Stimulated activated CD8-positive, alpha-beta memory T cell treated with anti-CD3 and anti-CD28 coated beads, Interleukin-2, amount 100 ng/mL, for 48 hours (primary cell): ENCODE results near the gene SIX2.

Experiments
- DNase-seq, 2 donors: peaks; one replicate each; pipeline ENCODE4 v3.0.0-alpha.2; 2020; ENCODE audit warnings: low read depth in 2 of 2

SIX2 gene

DNA sequence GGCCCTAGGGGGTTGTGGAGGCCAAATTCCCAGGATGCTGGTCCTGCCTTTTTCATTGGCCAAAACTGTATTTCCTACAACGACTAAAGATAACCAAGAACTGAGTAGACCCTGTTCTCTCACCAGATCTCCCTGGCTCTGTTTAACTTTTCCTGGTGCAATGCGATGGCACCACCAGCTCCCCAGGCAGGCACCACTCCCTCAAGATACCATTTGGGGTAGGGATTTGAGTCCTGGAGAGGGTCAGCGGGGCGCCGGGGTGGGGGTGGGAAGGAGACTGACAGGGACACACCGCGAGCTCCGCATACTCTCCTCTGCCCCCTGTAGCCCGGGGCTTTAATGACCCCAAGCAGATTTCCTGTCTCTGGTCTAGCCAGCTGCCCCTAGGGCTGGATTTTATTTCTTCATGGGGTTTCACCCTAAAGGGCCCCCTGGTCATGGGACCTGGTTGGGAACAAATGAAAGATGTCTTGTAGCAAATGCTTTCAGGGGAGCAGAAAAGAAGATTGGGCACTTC is 7.3 kb downstream of the SIX2 start:
- no peak for DNase-seq

DNA sequence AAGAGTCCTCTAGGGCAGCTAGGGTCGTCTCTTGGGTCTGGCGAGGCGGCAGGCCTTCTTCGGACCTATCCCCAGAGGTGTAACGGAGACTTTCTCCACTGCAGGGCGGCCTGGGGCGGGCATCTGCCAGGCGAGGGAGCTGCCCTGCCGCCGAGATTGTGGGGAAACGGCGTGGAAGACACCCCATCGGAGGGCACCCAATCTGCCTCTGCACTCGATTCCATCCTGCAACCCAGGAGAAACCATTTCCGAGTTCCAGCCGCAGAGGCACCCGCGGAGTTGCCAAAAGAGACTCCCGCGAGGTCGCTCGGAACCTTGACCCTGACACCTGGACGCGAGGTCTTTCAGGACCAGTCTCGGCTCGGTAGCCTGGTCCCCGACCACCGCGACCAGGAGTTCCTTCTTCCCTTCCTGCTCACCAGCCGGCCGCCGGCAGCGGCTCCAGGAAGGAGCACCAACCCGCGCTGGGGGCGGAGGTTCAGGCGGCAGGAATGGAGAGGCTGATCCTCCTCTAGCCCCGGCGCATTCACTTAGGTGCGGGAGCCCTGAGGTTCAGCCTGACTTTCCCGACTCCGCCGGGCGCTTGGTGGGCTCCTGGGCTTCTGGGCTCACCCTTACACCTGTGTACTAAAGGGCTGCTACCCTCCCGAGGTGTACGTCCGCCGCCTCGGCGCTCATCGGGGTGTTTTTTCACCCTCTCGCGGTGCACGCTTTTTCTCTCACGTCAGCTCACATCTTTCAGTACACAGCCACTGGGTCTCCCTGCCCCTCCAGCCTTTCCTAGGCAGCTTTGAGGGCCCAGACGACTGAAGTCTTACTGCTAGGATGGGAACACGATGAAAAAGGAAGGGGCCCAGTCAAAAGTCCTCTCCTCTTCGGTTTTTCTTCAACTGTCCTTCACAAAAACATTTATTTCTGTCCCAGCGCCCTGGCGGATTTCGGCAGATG is 8.1 kb downstream of the SIX2 start:
- no peak for DNase-seq

DNA sequence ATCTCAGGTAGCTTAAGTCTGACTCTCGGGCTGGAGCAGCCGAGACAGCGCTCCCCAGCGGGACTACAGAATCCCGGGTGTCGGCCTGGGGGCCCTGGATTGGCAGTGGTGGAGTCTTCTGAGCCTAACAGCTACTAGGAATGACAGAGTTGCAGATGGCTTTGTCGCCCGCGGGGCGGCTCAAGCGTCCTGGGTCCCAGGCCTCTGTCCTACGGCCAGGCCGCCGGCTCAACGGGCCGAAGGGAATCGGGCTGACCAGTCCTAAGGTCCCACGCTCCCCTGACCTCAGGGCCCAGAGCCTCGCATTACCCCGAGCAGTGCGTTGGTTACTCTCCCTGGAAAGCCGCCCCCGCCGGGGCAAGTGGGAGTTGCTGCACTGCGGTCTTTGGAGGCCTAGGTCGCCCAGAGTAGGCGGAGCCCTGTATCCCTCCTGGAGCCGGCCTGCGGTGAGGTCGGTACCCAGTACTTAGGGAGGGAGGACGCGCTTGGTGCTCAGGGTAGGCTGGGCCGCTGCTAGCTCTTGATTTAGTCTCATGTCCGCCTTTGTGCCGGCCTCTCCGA is 8.8 kb downstream of the SIX2 start:
- no peak for DNase-seq

DNA sequence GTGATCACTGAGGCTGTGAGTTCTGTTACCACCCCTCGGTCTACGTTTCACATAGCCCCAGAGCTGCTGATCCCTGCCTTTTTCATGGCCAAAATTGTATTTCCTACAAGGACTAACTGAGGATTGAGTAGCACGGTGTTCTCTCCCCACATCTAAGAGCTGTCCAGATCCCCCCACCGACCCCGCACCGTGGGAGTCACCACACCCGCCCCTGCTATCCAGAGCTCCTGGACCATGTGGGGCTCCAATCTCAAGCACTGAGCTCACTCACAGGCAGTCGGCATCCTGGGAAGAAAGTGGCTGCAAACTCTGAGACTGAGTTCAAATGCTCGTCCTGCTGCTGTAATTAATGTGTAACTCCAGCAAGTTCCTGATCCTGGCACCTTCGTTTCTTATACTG is 9.7 kb downstream of the SIX2 start:
- DNase-seq: no peak

DNA sequence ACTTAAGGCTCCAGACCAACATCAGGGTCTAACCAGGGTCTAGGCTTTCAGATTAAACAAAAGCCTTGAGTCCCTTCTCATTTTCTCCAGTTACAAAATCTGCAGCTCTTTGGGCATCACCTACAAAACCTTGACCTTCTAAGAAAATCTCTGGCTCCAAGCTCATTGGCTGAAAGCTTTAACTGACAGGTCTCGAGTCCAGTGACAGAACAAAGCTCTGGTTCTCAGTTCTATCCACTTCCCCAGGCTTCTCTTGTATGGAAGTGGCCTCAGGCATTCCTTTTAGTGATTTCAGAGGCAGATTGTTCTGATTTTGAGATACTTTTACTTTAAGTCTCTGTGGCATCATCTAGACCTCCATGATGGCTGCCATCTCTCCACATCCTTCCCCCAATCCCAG is 11.3 kb downstream of the SIX2 start:
- DNase-seq: no peak

DNA sequence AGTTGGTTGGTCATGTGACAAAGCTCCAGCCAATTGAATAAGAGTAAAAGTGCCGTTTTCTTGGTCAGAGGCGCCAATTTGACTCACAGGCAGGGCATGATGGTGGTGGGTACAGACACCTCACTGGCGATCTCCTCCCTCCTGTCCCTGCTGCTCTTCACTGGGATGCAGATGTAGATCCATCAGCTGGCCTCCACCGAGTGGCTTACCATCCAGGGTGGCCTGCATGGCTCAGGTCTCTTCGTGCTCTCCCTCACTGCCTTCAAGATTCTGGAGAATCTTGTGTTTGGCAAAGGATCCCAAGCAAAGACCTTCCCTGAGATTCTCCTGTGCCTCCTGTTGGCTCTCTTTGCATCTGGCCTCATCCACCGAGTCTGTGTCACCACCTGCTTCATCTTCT is 12.9 kb downstream of the SIX2 start:
- no peak for DNase-seq

DNA sequence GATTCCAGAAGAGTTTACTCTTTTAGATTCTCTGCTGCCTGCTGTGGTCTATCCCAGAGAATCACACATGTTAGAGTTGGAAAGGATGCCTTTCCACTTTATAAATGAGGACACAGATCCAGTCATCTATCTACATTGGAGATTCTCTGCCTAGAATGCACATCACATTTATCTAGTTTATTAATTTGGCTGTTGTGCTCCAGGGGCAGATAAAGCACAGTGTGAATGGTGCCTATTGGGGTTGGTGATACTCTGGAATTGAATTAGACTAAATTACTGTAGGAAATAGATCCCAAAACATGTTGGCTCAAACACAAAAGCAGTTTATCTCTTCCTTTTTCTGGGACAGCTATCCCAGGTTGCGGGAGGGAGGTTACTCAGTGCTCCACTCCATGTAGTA is 14.9 kb downstream of the SIX2 start:
- no peak for DNase-seq

DNA sequence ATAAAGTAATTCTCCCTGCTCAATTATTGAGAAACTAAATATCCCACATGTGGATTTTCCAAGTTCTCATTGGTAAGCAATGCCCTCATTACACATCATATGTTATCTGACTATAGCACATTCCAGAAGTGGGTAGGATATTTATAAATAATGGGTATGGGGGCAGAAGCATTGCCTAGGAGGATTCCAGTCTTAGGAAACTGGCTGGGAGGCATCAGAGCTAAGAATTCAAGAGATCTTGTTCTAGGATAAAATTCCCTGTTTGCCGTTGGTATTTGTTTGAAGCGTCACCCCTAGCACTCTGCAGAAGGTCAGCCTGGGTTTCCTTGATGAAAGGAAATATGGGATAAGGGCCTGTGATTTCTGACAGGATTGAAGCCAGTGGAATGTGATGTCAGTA is 20.1 kb downstream of the SIX2 start:
- DNase-seq: no peak

DNA sequence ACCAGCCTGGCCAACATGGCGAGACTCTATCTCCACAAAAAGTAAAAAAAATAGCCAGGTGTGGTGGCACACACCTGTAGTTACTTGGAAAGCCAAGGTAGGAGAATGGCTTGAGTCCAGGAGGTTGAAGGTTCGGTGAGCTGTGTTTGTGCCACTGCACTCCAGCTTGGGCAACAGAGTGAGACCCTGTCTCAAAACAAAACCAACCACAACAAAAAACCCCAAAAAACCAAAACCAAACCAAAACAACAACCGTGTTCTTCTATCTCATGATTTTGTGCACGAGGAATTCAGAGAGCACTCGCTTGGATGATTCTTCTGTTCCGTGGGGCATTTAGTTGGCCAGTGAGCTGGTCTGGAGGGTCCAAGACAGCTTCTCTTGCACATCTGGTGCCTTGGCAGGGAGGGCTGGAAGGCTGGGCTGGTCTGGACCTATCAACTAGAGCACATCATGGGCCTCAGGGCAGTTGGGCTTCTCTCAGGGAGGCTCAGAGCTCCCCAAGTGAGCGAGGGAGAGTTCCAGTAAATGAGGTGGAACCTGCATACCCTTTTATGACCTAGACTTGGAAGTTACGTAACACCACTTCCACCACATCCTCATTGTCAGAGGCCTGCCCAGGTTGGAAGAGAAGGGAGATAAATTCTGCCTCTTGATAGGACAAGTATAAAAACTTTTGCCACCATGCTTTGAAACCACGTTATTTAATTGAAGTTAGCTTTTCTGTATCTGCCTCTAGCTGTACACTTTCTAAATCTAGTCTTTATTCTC is 25.2 kb downstream of the SIX2 start:
- no peak for DNase-seq

DNA sequence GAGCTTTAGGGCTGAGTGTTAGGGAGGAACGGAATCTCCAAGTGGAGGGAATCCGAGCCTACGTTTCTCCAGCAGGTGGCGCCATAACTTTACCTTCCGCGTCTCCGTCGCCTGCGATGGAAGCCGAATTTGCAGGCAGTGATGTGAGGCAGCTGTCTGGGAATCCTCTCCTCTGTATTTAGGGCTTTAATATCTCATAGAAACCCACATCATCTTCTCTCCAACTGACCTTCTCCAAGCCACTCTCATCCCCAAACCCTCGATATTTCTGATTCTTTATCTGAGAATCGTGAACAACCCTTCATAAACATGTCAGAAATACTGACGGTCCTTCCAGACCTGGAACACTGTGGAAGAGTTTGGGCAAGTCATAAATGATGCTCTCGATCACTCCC is 27.5 kb downstream of the SIX2 start:
- peak; percentile 38 to 62 for DNase-seq

DNA sequence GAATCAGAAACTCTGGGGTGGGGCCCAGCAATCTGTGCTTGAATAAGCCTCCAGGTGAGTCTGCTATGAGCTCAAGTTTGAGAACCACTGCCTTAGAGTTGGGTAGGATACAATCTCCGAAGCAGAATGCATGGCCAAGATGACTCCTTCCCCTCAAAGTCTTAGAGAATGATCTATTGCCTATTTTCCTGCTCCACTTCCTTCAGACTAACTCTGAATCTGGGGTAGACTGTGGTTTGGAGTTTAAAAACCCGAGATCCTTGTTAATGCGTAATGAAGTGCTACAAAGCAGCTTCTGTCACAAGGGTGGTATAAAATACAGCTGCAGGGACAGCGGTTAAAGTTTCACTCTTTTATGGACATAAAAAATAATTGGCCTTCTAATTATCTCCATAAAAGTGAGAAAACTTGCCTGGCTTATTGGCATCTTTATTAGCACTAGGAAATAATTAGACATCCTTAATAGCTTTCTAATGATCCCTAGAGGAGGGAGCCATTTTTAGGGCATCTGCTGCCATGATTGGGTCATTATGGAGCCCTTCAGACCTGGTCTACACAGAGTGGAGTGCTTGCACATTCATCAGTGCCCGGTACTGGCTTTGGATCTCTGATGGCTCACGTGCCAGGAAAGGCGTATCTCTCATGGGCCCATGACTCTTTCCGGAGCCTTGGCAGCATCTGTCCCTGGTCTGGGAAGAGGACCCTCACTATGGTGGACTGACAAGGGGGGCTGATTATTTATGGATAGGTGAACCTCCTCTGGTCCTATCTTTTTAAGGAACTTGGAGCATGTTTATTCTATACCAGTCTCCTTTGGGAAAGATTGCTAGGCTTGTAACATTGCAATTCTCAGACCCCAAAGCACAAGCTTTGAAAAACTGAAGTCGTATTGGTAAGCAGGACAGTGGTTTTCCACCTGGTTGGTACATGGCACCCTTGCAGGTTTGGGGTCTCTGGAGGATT is 28.2 kb downstream of the SIX2 start:
- no peak for DNase-seq

DNA sequence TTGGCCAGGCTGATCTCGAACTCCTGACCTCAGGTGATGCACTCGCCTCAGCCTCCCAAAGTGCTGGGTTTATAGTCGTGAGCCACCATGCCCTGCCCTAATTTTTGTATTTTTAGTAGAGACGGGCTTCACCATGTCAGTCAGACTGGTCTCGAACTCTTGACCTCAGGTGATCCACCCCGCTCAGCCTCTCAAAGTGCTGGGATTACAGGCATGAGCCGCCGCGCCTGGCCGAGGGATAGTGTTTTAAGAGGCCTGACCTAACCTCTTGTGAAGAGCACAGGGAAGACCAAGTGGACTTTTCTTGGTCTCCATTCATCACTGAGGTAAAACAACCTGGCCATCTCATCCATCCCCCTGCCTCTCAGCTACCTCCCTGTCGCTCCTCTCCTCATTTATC is 29.7 kb downstream of the SIX2 start:
- no peak for DNase-seq

DNA sequence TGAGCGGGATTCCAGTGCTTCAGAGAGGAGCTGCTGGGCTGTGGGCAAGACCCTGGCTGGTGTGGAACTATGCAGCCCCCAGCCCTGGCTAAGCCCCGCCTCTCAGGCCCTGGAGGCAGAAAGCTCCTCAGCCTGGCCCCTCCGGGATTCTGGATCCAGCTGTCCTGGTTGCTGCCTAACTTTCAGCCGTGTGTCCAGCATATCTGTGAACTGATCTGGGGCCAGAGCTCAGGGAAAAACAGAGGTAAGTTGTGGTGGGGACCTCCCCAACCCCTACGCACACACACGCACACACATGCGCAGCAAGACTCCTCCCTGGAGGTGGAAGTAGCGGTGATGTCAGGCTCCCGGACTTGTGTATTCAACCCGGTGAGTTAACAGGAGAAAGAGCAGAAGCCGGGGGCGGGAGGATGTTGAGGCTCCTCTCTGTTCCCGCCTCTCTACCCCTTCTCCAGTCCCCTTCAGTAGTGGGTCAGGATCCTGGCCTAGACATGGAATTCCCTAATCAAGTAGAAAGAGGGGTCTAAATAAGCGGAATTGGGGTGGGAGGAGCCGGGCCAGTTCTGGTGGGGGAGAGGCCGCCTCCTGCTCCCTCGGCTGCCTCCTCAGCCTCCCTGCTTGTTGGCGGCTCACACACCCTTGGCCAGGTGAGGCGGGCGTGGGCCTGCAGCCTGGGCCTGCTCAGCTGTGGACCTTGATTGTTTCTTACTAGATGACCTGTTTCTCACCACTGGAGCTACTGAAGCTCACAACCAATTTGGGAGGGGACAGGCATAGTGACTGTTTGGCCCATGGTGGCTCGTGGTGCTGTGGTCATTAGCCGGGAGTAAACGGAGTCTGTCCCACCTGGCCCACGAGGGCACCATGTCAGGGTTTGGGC is 33.4 kb downstream of the SIX2 start:
- DNase-seq: no peak

DNA sequence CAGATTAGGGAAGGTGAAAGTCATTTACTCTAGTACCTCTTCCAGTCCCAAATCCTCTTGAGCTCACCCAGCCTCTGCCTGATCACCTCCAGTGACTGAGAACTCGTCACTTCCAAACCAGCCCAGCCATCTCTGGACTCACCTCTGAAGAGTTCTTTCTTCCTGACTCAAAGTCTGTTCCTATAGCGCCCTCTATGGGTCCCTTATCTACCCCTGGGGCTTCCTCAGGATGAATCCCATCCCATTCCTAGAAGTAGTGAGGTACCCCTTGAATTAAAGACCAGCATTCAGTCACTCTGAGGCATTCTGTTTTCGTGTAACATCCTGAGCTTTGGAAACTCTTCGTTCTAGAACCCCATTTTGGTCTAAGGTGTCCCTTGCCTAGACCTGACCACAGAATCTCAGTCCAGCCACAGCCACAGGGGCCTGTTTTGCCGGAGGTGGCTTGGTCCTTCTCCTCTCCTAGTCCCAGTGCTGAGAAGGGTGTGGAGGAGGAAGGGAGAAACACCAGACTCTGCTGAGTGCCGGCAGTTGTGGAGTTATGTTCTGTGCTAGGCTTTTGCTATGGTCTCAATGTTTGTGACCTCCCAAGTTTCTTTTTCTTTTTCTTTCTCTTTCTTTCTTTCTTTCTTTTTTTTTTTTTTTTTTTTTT is 35.1 kb downstream of the SIX2 start:
- no peak for DNase-seq

DNA sequence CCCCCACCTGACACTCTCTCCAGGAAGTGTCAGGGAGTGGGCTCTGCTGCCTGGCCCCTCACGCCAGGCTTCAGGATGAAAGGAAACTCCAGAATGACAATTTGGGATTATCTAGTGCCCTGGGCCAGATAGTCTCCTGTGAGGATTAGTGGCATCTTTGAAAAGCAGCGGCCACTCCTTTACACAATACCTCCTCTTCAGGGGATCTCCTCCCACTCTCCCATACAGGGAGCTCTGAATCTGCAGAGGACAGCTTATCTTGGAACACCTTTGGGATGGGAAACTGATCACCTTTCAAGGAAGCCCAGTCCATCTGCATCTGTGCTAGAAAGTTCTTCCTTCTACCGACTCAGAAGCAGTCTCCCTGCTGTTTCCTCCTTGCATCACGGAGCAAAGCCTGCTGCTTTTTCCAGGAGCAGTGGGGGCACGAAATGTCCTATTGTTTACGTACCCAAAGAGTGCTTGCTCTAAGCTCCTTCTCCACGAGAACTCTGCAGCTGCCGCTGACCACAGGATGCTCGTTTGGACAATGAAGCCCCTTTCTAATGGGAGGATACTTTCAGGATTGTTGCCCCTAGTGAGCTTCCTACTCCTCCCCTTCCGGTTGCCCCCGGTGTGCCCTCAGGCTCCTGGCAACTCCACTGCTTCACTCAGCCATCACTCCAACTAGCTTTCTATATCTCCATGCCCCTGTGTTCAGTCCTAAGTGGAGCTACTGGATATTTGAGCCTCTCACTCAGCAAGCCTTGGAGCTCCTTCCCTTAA is 36.3 kb downstream of the SIX2 start:
- DNase-seq: no peak

DNA sequence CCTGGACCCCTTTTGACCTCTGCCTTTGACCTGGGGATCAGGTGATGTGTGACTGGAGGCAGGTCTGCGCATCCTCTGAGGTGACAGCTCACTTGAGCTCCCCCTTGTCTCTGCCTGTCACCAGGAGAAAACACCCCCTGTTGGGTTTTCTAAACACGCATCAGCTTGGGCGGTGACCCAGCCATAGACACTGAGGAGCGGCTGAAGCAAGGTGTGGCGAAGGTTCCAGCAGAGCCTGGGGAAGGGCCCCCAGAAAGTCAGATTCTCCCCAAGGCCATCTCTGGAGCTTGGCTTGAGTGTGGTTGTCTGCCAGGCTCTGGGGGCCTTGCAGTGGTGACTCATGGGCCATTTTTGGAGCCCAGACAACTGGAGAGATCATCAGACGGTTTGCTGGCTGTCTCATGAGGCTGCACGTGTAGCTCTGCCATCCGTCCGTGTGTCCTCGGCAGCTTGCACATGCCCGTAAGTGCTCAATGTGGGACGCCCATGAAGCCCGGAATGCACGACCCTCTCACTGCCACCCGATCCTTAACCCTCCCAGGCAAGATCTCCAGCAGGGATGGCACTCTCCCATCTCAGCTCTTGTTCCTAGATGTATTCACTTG is 38.3 kb downstream of the SIX2 start:
- DNase-seq: no peak

DNA sequence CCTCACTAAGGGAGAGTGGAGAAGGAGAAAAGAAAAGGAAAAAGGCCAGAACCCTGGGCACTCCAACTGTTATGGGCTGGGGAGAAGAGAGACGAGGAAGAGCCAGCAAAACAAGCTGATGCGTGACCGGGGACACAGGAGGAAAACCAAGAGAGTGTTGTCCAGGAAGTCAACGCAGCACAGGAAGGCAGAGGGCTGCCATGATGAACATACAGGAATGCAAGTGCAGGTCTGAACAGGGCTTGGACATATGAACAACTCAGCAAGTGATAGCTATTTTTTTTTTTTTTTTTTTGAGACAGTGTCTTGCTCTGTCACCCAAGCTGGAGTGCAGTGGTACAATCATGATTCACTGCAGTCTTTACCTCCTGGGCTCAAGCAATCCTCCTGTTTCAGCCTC is 39.3 kb downstream of the SIX2 start:
- no peak for DNase-seq

DNA sequence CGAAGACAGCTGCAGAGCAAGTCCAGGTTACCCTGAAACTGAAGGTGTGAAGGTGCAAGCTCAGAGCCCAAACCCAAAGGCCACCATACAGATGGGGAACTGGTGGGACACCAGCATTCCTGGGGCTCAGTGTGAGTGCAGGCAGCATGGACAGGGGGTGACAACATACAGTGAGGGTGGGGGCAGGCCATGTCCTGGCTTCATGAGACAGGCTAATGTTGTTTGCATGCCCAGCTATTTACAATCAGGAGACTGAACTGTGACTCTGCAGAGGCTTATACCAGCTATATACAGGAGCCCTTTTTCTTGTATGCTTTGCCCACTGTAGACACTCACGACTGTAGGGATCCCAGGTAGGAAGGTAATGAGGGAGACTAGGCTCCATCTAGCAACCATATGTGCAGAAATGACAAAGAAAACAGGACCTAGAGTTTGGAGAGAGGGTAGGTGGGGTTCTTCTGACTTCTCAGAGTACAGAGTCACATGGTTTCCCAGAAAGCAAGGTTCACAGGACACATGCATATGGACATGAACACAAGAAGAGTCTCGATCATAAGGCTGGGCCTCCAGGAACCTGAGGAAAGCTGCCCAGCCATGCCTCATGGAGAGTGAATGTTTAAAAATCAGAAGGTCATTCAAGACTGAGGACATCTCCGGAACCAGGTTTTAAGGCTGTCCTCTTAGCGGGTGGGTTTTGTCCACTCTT is 41.4 kb downstream of the SIX2 start:
- DNase-seq: no peak
